ENCODE data around the gene INHBB. TPM values are rescaled to one million over a fixed set of nuclear protein-coding genes. Genes with fewer than 3 reads are reported as not detected.
"Not testable (repeated sequence)": the region's sequence is repeated elsewhere in the genome, so short reads cannot be mapped to it uniquely, and the experiment has no call there.

INHBB gene
- total RNA-seq, 1 donor = 0.10 TPM

- Histone ChIP-seq H3K9me3 (ENCODE audit: low read depth, low read length) (no peaks in the 10 kb centered on the region), H3K27me3 (ENCODE audit: insufficient read depth, low read length) (no peaks in the 10 kb centered on the region), H3K4me3 (ENCODE audit: low read length) (peak overlapping the region; percentile 25), H3K4me1 (ENCODE audit: insufficient read depth, low read length) (peaks cover 13% of the 10 kb centered on the region)
These were observed 32.9 kb upstream of the INHBB start for GRCh38 chr2:120312860-120313694.

- no peaks in the 10 kb centered on the region for H3K27me3 ChIP-seq (ENCODE audit: insufficient read depth, low read length)
- H3K4me3 ChIP-seq (ENCODE audit: low read length) = no peak overlapping the region
- H3K4me1 ChIP-seq (ENCODE audit: insufficient read depth, low read length) = peaks cover 13% of the 10 kb centered on the region
- H3K9me3 ChIP-seq (ENCODE audit: low read depth, low read length) = no peaks in the 10 kb centered on the region
These were observed 32.0 kb upstream of the INHBB start for GRCh38 chr2:120313695-120314615.

- peaks cover 13% of the 10 kb centered on the region for H3K4me1 ChIP-seq (ENCODE audit: insufficient read depth, low read length)
- H3K9me3 ChIP-seq (ENCODE audit: low read depth, low read length) = no peaks in the 10 kb centered on the region
- no peaks in the 10 kb centered on the region for H3K27me3 ChIP-seq (ENCODE audit: insufficient read depth, low read length)
- H3K4me3 ChIP-seq (ENCODE audit: low read length) = no peak overlapping the region
These were observed 31.1 kb upstream of the INHBB start for GRCh38 chr2:120314690-120315366.

- H3K4me1 ChIP-seq (ENCODE audit: insufficient read depth, low read length) = peaks cover 18% of the 10 kb centered on the region
- H3K9me3 ChIP-seq (ENCODE audit: low read depth, low read length) = no peaks in the 10 kb centered on the region
- H3K27me3 ChIP-seq (ENCODE audit: insufficient read depth, low read length) = no peaks in the 10 kb centered on the region
- no peak overlapping the region for H3K4me3 ChIP-seq (ENCODE audit: low read length)
These were observed 30.4 kb upstream of the INHBB start for GRCh38 chr2:120315367-120316033.

GRCh38 chr2:120316071-120316470, 29.9 kb upstream of the INHBB start:
- Histone ChIP-seq H3K4me1 (ENCODE audit: insufficient read depth, low read length) (peaks cover 18% of the 10 kb centered on the region), H3K9me3 (ENCODE audit: low read depth, low read length) (no peaks in the 10 kb centered on the region), H3K27me3 (ENCODE audit: insufficient read depth, low read length) (no peaks in the 10 kb centered on the region), H3K4me3 (ENCODE audit: low read length) (no peak overlapping the region)

- Histone ChIP-seq H3K9me3 (ENCODE audit: low read depth, low read length) (no peaks in the 10 kb centered on the region), H3K4me1 (ENCODE audit: insufficient read depth, low read length) (peaks cover 18% of the 10 kb centered on the region), H3K27me3 (ENCODE audit: insufficient read depth, low read length) (no peaks in the 10 kb centered on the region), H3K4me3 (ENCODE audit: low read length) (no peak overlapping the region)
These were observed 29.3 kb upstream of the INHBB start for GRCh38 chr2:120316528-120317179.

GRCh38 chr2:120317180-120317533, 28.8 kb upstream of the INHBB start:
- Histone ChIP-seq H3K4me3 (ENCODE audit: low read length) (no peak overlapping the region), H3K4me1 (ENCODE audit: insufficient read depth, low read length) (peaks cover 18% of the 10 kb centered on the region), H3K27me3 (ENCODE audit: insufficient read depth, low read length) (no peaks in the 10 kb centered on the region), H3K9me3 (ENCODE audit: low read depth, low read length) (no peaks in the 10 kb centered on the region)

- H3K4me1 ChIP-seq (ENCODE audit: insufficient read depth, low read length) = peaks cover 14% of the 10 kb centered on the region
- H3K9me3 ChIP-seq (ENCODE audit: low read depth, low read length) = no peaks in the 10 kb centered on the region
- H3K27me3 ChIP-seq (ENCODE audit: insufficient read depth, low read length) = no peaks in the 10 kb centered on the region
- H3K4me3 ChIP-seq (ENCODE audit: low read length) = no peak overlapping the region
These were observed 28.0 kb upstream of the INHBB start for GRCh38 chr2:120317916-120318315.

GRCh38 chr2:120318626-120319025, 27.3 kb upstream of the INHBB start:
- H3K4me1 ChIP-seq (ENCODE audit: insufficient read depth, low read length) = peaks cover 7% of the 10 kb centered on the region
- H3K27me3 ChIP-seq (ENCODE audit: insufficient read depth, low read length) = no peaks in the 10 kb centered on the region
- no peaks in the 10 kb centered on the region for H3K9me3 ChIP-seq (ENCODE audit: low read depth, low read length)
- H3K4me3 ChIP-seq (ENCODE audit: low read length) = no peak overlapping the region

GRCh38 chr2:120319123-120319522, 26.8 kb upstream of the INHBB start:
- H3K9me3 ChIP-seq (ENCODE audit: low read depth, low read length) = no peaks in the 10 kb centered on the region
- H3K4me3 ChIP-seq (ENCODE audit: low read length) = no peak overlapping the region
- H3K4me1 ChIP-seq (ENCODE audit: insufficient read depth, low read length) = peaks cover 5% of the 10 kb centered on the region
- no peaks in the 10 kb centered on the region for H3K27me3 ChIP-seq (ENCODE audit: insufficient read depth, low read length)

- Histone ChIP-seq H3K9me3 (ENCODE audit: low read depth, low read length) (no peaks in the 10 kb centered on the region), H3K4me1 (ENCODE audit: insufficient read depth, low read length) (peaks cover 5% of the 10 kb centered on the region), H3K27me3 (ENCODE audit: insufficient read depth, low read length) (no peaks in the 10 kb centered on the region), H3K4me3 (ENCODE audit: low read length) (no peak overlapping the region)
These were observed 26.1 kb upstream of the INHBB start for GRCh38 chr2:120319686-120320317.

- Histone ChIP-seq H3K4me3 (ENCODE audit: low read length) (no peak overlapping the region), H3K27me3 (ENCODE audit: insufficient read depth, low read length) (no peaks in the 10 kb centered on the region), H3K9me3 (ENCODE audit: low read depth, low read length) (no peaks in the 10 kb centered on the region), H3K4me1 (ENCODE audit: insufficient read depth, low read length) (peaks cover 5% of the 10 kb centered on the region)
These were observed 25.6 kb upstream of the INHBB start for GRCh38 chr2:120320318-120320851.

- not testable (repeated sequence) for H3K4me1 ChIP-seq (ENCODE audit: insufficient read depth, low read length); H3K27me3 ChIP-seq (ENCODE audit: insufficient read depth, low read length); H3K4me3 ChIP-seq (ENCODE audit: low read length); H3K9me3 ChIP-seq (ENCODE audit: low read depth, low read length)
These were observed 24.9 kb upstream of the INHBB start for GRCh38 chr2:120320887-120321556.

Measured in mononuclear cell (primary cell).